HCT116 (cell line): ENCODE data around the gene KRTAP22-1.

ENCODE experiments used
- CTCF ChIP-seq, 3 experiments: fragments of 200-600 bp in 1 of 3; sonication (generic) in 1 of 3; IDR thresholded peaks in 2 of 3; conservative IDR thresholded peaks in 1 of 3; 2 replicates each; pipeline ENCODE4 v1.5.1; 2012 to 2017; ENCODE audit warnings: low read depth in 2 of 3, low read length in 2 of 3, antibody characterized with exemption in 1 of 3, borderline replicate concordance in 1 of 3, control low read depth in 1 of 3, mild to moderate bottlenecking in 1 of 3, mixed read lengths in 1 of 3, mixed run types in 1 of 3, moderate library complexity in 1 of 3; ENCODE audit not compliant: insufficient read depth in 1 of 3
- SIN3A ChIP-seq: IDR thresholded peaks from 2 replicates; pipeline ENCODE4 v1.6.1; 2012; ENCODE audit warnings: low read depth

DNA sequence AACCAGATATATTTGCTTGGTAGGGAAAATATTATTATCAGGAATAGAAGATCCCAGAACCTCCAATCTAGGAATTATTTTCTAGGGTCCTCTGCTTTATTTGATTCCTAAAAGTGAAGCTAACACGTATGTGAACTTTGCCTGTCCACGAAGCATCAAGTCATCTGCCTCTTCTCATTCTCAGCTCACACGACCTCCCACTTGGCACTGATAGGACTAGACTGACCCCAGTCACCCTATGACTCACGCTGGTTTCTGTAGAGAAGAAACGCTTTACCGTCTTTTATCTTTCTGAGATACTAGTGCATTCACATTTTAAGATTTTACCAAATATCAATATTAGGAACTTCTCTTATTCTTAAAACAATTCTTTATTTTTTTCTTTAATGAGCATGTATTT, 37.8 kb upstream of the KRTAP22-1 start:
- TF ChIP-seq SIN3A (no peak), CTCF (IDR thresholded peaks at IDR 0.05 in 2 of 3, conservative IDR thresholded peaks at IDR 0.05 in 1 of 3; ENCODE audit: borderline replicate concordance in 1 of 3, insufficient read depth in 1 of 3, low read depth in 2 of 3, low read length in 2 of 3) (no peak)
